Jurkat, Clone E6-1 (cell line): ENCODE data around the gene GRAMD4.

Source experiments
- DNase-seq: peaks from one replicate; pipeline ENCODE4 v3.0.0-alpha.2; 2011; ENCODE audit warnings: low read depth, low spot score
- H3K4me3 ChIP-seq: 2 replicates; pipeline ENCODE4 v1.5.1; 2011; ENCODE audit warnings: mild to moderate bottlenecking, low read length, control low read depth, moderate library complexity

Gene GRAMD4

DNA sequence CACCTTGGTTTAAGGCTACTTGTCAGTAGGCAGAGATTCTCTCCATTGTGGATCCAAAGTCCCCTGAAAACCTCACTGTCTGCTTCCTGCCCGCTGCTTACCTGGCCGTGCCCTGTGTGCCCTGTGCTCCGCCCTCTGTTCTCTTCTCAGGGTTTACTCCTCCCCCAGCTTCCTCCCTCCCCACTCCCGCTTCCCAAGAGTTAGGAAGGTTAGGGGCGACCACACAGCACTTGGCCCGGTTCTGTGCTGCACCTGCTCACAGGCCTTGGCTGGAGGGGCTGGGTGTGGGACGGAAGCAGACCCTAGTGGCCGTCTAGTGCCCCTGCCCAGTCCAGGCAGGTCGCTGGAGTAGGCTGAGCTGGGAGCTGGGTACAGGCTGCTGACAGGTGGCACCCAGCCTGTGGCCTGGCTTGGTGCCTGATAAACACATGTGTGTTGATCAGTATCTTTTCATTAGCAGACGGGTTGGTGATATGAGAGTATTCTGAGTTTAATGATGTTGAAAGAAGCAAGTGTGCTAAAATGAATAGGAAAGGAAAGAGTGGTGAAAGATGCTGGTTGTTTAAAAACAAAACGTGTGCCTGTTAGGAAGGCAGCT, 40.5 kb downstream of the GRAMD4 start:
- peak; percentile 51 for DNase-seq
- H3K4me3 ChIP-seq = no peak overlapping the region

DNA sequence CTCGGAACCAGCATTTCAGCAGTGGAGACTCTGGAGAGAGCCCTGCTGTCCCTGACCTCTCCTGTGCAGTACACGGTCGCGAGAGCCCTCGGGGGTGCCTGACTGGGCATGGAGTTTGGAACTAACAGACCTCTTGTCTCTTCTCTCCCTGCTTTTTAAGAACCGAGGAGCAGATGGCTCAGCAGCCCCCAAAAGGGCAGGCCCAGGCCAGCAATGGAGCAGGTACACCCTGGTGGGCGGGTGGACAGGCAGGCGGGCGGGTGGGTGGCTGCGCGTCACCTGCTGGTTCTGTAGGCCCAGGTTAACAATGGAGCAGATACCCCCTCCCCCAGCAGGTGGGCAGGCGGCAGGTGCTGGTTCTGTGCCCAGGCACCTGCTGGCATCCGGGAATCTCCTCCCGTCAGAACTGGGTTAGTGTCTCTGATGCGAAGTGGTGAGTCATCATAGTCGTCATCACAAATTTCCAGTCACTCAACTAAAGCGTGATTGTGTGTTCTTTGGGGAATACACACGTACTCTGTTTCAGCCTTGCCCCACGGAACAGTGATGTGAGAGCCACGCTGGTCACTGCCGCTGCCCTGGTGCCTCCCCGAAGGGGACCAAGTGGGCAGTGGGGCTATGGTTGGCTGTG, 41.1 kb downstream of the GRAMD4 start:
- no peak overlapping the region for H3K4me3 ChIP-seq
- DNase-seq = no peak

DNA sequence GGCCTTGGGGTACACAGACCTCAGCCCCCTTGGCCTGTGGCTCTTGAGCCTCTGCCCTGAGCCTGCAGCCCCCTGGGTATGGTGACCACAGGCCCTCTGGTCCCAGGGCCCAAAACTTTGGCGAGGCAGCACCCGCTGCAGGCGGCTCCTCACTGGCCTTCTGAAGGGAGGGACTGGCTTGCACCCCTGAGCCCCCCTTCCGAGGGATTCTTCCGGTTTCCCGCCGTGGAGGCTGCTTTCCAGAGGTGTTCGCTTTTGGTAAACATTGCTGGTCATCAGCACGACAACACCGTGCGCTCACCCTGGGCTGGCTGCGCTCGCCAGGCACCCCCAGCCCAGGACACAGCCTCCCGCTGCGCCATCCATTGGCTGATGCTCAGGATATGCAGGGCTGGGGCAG, 42.0 kb downstream of the GRAMD4 start:
- DNase-seq = no peak
- H3K4me3 ChIP-seq = no peak overlapping the region

DNA sequence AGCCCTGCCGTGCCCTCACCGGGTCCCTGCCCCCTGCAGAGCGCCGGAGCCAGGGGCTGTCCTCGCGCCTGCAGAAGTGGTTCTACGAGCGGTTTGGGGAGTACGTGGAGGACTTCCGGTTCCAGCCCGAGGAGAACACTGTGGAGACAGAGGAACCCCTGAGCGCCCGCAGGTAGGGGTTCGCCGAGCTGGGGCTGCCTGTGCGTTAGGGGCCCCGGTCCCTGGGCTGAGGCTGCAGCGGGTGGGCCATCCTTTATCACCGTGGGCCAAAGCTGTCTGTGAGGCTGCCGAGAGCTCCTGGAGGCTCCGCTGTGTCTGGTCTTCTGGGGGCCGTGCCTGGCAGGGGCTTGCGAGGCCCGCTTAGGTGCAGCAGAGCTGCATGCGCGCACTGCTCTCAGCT, 42.8 kb downstream of the GRAMD4 start:
- DNase-seq = no peak
- no peak overlapping the region for H3K4me3 ChIP-seq

DNA sequence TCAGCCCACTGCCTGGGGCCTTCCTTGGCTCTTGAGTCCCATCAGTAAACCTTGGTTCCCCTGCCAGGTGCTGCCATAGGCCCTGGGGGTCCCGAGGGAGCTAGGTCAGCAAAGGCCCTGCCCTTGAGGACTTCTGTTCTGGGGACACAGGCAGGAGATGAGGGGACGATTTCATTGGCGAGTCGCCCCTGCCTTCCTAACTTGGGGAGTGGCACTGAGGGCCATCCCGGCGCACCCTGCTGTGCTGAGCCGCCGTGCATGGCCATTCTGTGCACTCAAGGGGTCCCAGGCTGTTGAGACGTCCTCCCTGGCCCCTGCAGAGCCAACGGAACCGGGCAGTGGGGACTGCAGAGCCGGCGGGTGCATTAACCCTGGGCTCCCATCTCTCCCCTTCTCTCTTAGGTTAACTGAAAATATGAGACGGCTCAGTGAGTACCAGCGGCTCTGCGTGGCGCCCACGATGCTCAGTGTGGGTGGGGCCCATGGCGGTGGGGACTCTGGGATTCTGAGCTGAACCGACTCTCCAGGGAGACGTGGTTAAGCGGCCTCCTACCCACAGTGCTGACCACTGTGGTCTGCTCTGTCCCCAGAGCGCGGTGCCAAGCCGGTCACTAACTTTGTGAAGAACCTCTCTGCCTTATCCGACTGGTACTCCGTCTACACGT, 43.4 kb downstream of the GRAMD4 start:
- DNase-seq = no peak
- H3K4me3 ChIP-seq = no peak overlapping the region

DNA sequence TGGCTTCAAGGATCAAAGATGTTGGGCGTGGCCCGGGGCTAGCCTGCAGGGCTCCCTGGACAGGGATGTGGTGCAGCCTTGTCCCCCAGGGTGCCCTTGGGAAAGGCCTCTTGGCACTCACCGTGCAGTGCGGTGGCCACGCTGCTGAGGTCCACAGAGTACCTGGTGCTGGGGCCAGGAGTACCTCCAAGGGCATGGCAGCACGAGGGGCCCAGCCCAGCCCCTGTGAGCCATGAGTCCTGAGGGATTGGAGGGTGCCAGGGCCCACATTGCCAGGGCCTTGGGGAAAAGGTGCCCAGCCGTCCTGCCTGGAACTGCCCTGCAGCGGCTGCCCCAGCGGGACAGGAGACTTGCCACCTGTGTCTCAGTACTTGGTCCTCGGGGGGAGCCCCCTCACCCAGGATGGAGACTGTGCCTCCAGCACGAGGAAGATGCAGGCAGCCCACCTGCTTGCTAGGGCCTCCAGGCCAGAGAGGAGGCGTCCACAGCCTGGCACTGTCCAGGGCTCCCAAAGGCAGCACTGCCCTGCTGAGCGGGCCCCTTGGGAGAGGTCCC, 44.2 kb downstream of the GRAMD4 start:
- DNase-seq = no peak
- no peak overlapping the region for H3K4me3 ChIP-seq

DNA sequence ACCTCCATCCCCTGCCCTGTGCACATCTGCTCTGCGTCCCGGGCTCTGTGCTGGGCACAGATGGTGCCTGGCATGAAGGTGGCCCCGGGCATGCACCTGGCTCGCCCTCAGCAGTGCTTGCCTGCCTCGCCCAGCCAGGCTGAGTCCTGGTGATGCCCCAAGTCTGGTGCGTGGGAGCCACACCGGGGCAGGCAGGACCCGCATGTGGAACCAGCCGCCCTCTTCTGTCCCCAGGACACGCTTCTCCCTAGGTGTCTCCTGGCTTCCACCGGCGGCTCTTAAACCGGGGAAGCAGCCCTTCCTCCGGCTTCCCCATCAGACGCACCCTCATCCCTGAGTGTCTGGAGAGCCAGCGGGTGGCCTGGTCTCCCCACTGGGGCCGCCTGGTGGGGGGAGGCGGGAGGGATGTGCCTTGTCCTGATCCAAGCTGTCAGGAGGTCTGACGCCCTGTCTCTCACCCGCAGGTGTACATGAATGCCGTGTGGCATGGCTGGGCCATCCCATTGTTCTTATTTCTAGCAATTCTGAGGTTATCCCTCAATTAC, 45.0 kb downstream of the GRAMD4 start:
- H3K4me3 ChIP-seq = no peak overlapping the region
- DNase-seq = no peak

DNA sequence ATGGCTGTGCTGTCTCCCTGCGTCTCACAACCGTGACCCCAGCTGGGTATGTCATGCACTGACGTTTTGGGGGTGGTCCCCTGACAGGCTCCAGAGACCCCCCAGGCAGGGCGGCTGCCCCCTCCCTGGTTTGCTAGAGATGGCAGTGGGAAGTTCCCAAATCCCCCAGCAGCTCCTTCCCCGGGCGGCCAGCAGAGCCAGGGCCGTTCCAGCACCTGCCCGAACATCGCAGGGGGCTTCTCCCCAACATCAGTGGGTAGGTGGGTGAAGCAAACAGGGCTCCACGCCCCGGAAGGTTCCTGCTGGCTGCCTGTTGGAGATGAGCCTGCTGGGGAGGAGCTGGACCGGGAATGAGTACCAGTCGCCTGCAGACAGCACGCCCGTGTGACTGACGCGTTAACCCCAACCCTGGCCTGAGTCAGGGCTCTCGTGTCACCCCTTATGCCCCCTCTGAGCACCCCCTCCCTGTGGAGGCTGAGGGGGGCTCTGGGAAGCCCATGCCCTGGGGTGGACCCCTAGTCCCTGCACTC, 45.6 kb downstream of the GRAMD4 start:
- no peak for DNase-seq
- no peak overlapping the region for H3K4me3 ChIP-seq

DNA sequence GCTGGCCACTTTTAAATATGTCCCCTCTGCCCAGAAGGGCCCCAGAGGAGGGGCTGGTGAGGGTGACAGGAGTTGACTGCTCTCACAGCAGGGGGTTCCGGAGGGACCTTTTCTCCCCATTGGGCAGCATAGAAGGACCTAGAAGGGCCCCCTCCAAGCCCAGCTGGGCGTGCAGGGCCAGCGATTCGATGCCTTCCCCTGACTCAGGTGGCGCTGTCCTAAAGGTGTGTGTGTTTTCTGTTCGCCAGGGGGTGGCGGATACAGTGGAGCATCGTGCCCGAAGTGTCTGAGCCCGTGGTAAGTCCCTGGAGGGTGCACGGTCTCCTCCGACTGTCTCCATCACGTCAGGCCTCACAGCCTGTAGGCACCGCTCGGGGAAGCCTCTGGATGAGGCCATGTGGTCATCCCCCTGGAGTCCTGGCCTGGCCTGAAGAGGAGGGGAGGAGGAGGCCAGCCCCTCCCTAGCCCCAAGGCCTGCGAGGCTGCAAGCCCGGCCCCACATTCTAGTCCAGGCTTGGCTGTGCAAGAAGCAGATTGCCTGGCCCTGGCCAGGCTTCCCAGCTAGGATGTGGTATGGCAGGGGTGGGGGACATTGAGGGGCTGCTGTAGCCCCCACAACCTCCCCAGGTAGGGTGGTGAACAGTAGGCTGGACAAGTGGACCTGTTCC, 46.5 kb downstream of the GRAMD4 start:
- no peak overlapping the region for H3K4me3 ChIP-seq
- no peak for DNase-seq

DNA sequence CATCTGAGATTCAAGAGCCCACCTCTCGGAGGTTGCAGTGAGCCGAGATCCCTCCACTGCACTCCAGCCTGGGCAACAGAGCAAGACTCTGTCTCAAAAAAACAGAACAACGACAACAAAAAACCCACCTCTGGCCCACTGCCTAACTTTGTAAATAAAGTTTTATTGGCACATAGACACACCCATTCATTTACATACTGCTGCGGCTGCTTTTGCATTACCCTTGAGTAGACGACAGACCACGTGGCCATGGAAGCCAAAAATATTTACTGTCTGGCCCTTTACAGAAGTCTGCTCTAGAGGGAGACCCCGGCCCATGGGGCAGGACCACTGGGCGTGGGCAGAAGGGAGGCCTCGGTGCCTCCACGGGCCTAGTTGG, 47.0 kb downstream of the GRAMD4 start:
- H3K4me3 ChIP-seq = no peak overlapping the region
- DNase-seq = no peak

DNA sequence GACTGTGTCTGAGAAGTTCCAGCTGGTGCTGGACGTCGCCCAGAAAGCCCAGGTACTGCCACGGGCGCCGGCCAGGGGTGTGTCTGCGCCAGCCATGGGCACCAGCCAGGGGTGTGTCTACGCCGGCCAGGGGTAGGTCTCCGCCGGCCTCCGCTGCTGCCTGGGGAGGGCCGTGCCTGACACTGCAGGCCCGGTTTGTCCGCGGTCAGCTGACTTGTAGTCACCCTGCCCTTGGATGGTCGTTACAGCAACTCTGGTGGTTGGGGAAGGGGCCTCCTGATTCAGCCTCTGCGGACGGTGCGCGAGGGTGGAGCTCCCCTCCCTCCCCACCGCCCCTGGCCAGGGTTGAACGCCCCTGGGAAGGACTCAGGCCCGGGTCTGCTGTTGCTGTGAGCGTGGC, 47.9 kb downstream of the GRAMD4 start:
- DNase-seq = no peak
- H3K4me3 ChIP-seq = no peak overlapping the region

DNA sequence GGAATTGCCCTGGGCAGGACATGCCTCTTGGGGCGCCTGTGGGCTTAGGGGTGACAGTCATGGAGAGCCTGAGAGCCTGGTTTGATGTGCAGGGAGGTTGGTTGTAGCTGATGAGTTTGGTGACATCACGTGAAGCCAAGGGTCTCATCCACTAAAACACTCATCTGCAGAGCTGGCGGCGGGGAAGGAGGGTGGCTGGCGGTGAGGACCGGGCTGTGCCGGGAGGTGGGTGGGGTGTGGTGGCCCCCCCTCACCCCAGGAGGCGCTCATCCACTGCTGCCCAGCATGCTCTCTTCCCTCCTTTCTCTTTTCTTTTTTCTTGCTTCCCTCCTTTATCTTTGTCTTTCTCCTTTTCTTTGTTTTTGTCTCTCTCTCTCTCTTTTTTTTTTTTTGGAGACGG, 49.0 kb downstream of the GRAMD4 start:
- H3K4me3 ChIP-seq = no peak overlapping the region
- DNase-seq = no peak

DNA sequence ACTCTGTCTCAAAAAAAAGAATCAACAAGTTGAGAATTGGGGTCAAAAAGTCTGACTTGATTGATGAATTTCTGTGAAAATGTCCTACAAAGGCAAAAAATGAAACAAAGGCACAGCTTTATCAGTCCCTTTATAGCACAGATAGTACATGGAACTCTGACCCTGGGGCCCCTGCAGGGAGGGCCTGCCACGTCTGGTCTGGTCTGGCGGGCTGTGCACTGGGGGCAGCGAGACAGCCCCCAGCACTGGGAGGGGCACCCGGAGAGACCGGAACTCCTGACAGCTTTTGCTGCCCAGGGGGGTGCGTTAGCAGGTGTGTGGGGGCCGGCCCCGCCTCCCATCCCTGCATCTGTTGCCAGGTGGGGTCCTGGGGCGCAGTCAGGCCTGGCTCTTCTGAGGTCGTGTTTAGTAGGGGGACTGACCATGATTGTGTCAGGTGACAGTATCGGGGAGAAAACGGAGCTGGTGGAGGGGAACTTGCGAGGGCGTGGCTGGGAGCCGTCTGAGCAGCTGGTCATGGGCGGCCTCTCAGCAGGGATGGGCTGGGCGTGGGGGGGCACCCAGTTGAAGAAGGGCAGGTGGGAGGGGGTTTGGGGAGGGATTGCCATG, 51.7 kb downstream of the GRAMD4 start:
- no peak for DNase-seq
- H3K4me3 ChIP-seq = no peak overlapping the region

DNA sequence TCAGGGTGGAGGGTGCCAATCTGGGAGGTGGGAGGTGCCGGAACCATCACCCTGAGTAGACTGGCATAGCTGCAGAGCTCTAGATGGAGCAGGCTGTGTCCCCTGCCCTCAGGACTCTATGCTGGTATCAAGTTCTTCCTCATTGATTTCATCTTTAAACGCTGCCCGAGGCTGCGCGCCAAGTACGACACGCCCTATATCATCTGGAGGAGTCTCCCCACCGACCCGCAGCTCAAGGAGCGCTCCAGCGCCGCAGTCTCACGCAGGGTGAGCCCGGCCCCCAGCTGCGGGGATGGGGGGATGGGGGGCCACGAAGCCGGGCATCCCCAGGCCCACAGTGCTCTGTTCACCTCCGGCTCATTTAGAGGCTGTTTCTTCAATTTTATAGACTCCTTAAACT, 52.5 kb downstream of the GRAMD4 start:
- DNase-seq = no peak
- no peak overlapping the region for H3K4me3 ChIP-seq

DNA sequence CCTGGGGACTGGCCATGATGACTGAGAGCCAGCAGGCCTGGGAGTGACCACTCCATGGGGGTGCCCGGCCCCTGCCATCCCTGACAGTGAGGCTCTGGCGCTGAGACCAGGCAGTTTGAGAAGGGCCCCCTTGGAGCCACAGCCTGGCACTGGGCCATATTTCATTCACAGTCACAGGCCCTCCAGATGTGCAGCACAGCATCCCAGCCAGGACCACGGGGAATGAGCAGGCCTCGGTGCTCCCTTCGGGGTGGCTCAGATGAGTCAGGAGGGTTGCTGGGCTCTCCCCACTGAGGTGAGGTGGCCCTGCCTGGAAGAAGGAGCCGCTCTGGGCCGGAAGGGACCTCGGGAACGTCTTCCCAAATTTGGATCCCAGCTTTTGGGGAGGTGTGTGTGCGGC, 53.0 kb downstream of the GRAMD4 start:
- no peak for DNase-seq
- H3K4me3 ChIP-seq = no peak overlapping the region

DNA sequence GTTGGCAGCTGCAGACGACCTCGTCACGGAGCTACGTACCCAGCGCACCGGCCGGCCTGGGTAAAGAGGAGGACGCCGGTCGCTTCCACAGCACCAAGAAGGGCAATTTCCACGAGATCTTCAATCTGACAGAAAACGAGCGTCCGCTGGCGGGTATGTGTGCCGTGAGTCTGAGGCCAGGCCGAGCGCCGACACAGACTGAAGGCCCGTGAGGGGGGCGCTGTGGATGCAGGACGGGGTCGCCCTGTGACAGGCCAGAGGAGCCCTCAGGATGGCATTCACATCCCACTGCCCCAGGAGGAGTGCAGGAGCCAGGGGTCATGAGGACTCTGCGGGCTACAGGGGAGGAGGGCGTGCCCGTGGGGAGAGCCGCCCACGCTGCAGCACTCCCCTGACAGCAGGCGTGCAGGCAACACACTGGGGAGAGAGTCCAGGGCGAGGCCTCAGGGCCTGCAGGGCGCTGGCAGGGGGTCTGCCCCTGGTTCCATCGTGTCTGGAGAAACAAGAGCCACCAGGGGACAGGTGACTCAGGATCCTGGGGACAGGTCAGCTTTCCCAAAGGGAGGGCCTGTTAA, 53.6 kb downstream of the GRAMD4 start:
- DNase-seq = no peak
- peak overlapping the region; percentile 66 for H3K4me3 ChIP-seq

DNA sequence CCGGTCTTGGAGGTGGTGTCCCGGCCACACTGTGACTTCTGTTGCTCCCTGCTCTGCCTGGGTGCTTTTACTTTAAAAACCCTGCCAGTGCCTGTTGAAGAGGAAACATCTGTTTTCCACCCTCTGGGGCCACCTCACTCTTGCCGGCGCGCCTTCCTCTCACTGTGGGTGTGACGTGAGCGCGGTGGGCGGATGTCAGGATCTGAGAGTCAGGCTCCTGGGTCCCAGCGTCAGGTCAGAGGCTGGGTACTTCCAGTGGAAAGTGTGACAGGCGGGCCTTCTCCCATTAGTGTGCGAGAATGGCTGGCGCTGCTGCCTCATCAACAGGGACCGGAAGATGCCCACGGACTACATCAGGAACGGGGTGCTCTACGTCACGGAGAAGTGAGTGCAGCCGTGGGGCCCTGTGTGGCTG, 54.2 kb downstream of the GRAMD4 start:
- peak; percentile 92 for DNase-seq
- peak overlapping the region; percentile 66 for H3K4me3 ChIP-seq

DNA sequence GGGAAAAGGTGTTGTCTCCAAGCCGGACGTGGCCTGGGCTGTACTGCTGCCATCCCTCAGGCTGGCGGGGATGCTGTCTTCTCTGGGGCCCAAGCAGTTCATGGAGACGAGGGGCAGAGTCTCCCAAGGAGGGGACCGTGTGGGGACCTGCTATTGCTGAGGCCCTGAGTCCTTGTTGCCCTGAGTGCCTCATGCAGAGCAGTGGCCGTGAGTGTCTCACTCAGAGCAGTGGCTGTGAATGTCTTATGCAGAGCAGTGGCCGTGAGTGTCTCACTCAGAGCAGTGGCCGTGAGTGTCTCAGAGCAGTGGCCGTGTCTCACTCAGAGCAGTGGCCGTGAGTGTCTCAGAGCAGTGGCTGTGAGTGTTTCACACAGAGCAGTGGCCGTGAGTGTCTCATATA, 54.7 kb downstream of the GRAMD4 start:
- H3K4me3 ChIP-seq = peak overlapping the region; percentile 66
- DNase-seq = no peak

DNA sequence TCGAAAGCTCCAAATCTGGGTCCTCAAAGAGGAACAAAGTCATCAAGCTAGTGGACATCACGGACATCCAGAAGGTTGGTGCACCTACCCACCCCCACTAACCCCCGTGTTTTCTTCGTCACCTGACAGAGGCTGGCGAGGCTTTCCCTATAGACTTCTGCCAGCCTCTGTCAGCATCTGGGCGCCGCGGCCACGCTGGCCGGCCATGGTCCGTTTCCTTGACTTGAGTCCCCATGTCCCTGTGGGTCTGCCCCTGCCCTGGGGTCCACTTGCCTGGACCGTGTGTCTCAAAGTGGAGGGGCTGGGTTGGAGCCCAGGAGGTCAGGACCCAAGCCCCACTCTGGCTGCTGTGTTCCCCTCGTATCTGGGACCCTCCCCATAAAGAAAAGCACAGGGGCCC, 55.3 kb downstream of the GRAMD4 start:
- peak overlapping the region; percentile 66 for H3K4me3 ChIP-seq
- DNase-seq = no peak
